Stomach (tissue), 4 donors: Measurements from ENCODE around the gene CDKN2B-AS1.

ENCODE experiments used
- EP300 ChIP-seq: sonication (generic); formaldehyde crosslinking; IDR thresholded peaks from one replicate; pipeline ENCODE4 v1.6.1; 2017; ENCODE audit warnings: antibody characterized with exemption
- TF ChIP-seq, protein P1 (sequence below), 7 experiments: fragments of 450-650 bp in 4 of 7; fragments of 200-600 bp in 3 of 7; sonication (generic) in 3 of 7; IDR thresholded peaks; one replicate each; pipeline ENCODE4 v1.5.1; 2016 to 2019; ENCODE audit warnings: antibody characterized with exemption in 7 of 7, control low read depth in 2 of 7, mild to moderate bottlenecking in 1 of 7

DNA sequence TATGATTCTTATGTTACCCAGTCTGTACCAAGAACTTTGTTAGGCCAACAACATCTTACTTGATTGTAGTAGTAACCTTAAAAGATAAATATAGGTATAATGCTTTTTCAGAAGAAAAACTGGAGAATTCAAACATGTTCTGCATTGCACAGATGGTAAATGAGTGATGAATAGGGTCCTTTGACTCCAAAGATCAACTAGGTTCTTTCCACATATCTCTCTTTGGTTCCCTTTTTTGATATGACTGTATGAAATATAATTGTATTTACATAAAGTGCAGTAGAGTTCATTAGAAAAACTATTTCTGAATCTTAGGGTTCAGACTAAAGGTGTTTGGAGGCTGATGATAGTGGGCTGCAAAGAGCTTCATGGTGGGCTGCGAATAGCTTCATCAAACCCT is 165.0 kb downstream of the CDKN2B-AS1 start:
- TF ChIP-seq, protein P1, sequence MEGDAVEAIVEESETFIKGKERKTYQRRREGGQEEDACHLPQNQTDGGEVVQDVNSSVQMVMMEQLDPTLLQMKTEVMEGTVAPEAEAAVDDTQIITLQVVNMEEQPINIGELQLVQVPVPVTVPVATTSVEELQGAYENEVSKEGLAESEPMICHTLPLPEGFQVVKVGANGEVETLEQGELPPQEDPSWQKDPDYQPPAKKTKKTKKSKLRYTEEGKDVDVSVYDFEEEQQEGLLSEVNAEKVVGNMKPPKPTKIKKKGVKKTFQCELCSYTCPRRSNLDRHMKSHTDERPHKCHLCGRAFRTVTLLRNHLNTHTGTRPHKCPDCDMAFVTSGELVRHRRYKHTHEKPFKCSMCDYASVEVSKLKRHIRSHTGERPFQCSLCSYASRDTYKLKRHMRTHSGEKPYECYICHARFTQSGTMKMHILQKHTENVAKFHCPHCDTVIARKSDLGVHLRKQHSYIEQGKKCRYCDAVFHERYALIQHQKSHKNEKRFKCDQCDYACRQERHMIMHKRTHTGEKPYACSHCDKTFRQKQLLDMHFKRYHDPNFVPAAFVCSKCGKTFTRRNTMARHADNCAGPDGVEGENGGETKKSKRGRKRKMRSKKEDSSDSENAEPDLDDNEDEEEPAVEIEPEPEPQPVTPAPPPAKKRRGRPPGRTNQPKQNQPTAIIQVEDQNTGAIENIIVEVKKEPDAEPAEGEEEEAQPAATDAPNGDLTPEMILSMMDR (IDR thresholded peaks at IDR 0.05): no peak
- TF ChIP-seq EP300: no peak
